Caco-2 (cell line): ENCODE results near the gene CROCC2. TPM values are rescaled to one million over a fixed set of nuclear protein-coding genes. Genes with fewer than 3 reads are reported as not detected.

Source experiments
- BruUV-seq: library from RNA; stranded (reverse); fragments of 400-500 nt; replicated peaks from 2 replicates; lab custom pipeline; 2021; lab: Mats Ljungman, UMichigan
- CTCF ChIA-PET: fragments of 300-600 bp; sonication (Branson Sonifier 250); formaldehyde crosslinking; loops from one replicate; lab custom pipeline; 2022; ENCODE audit warnings: antibody characterized with exemption; lab: Charles Lee
- POLR2A ChIA-PET: fragments of 300-600 bp; sonication (Branson Sonifier 250); formaldehyde crosslinking; loops from one replicate; lab custom pipeline; 2022; ENCODE audit warnings: antibody characterized with exemption; lab: Charles Lee
- DNase-seq, 2 experiments: peaks; one replicate each; pipeline versions ENCODE4 v3.0.0 to v3.0.0-alpha.2; 2020 to 2022
- H3K27me3 ChIP-seq: replicated peaks from 2 replicates; pipeline ENCODE4 v1.6.0; 2011; ENCODE audit warnings: low read length; ENCODE audit not compliant: control insufficient read depth, insufficient read depth
- H3K36me3 ChIP-seq: 2 replicates; pipeline ENCODE4 v1.5.1; 2011; ENCODE audit warnings: low read length; ENCODE audit not compliant: control insufficient read depth, insufficient read depth
- H3K4me1 ChIP-seq: fragments of 250-450 bp; sonication (Bioruptor Pico); 2 replicates; pipeline ENCODE4 v1.5.1; 2020; ENCODE audit warnings: mild to moderate bottlenecking
- H3K4me3 ChIP-seq: 2 replicates; pipeline ENCODE4 v1.5.1; 2011; ENCODE audit warnings: low read depth, mild to moderate bottlenecking, control low read depth, low read length
- H3K9me3 ChIP-seq: fragments of 250-450 bp; sonication (Bioruptor Pico); 2 replicates; pipeline ENCODE4 v1.5.1; 2020; ENCODE audit warnings: mild to moderate bottlenecking, moderate library complexity
- H3K27ac Mint-ChIP-seq: one replicate; pipeline ENCODE4 v1.8.0; 2022; ENCODE audit warnings: mixed read lengths; ENCODE audit not compliant: unreplicated experiment
- H3K27me3 Mint-ChIP-seq: one replicate; pipeline ENCODE4 v1.8.0; 2022; ENCODE audit warnings: mixed read lengths; ENCODE audit not compliant: insufficient read depth, unreplicated experiment
- H3K36me3 Mint-ChIP-seq: one replicate; pipeline ENCODE4 v1.8.0; 2022; ENCODE audit warnings: mild to moderate bottlenecking, mixed read lengths; ENCODE audit not compliant: insufficient read depth, unreplicated experiment
- H3K4me1 Mint-ChIP-seq: one replicate; pipeline ENCODE4 v1.8.0; 2022; ENCODE audit warnings: low read depth, mixed read lengths; ENCODE audit not compliant: unreplicated experiment
- H3K4me3 Mint-ChIP-seq: one replicate; pipeline ENCODE4 v1.8.0; 2022; ENCODE audit warnings: mild to moderate bottlenecking, moderate library complexity, mixed read lengths; ENCODE audit not compliant: unreplicated experiment
- H3K9me3 Mint-ChIP-seq: one replicate; pipeline ENCODE4 v1.8.0; 2022; ENCODE audit warnings: mixed read lengths; ENCODE audit not compliant: unreplicated experiment
- intact Hi-C: fragments of 100-400 bp; cut with micrococcal nuclease; formaldehyde crosslinking; loops from one replicate; pipeline ENCODE4 v1.10.0; 2022; ENCODE audit not compliant: unreplicated experiment
- total RNA-seq: library from RNA; stranded (reverse); gene quantifications from 2 replicates; pipeline ENCODE4 v1.2.3, GENCODE V29; 2022
- TF ChIP-seq, protein P1 (sequence below), 2 experiments: fragments of 200-600 bp in 1 of 2; IDR thresholded peaks; 1 replicate in 1 of 2; 2 replicates in 1 of 2; pipeline versions ENCODE4 v1.5.1 to v1.8.0; 2011 to 2022; ENCODE audit warnings: antibody characterized with exemption in 1 of 2, control low read depth in 1 of 2, inconsistent platforms in 1 of 2, low read depth in 1 of 2, low read length in 1 of 2, mild to moderate bottlenecking in 1 of 2, moderate library complexity in 1 of 2; ENCODE audit not compliant: insufficient read depth in 1 of 2, severe bottlenecking in 1 of 2, unreplicated experiment in 1 of 2

CROCC2 gene
- total RNA-seq, 1 experiment from 2014 or later, result not detected

GRCh38 chr2:240927390-240927781 is 21.2 kb downstream of the CROCC2 start:
- H3K27me3 ChIP-seq, result no peaks in the 10 kb centered on the region

GRCh38 chr2:240928476-240929363 is 22.6 kb downstream of the CROCC2 start:
- no peak overlapping the region for H3K4me3 Mint-ChIP-seq
- no peaks in the 10 kb centered on the region for H3K36me3 Mint-ChIP-seq
- H3K4me3 ChIP-seq, result no peak overlapping the region
- H3K9me3 ChIP-seq, result no peaks in the 10 kb centered on the region
- ChIA-PET CTCF (no interaction called here), POLR2A (no interaction called here)
- H3K4me1 ChIP-seq, result no peaks in the 10 kb centered on the region
- no peak for DNase-seq
- no peaks in the 10 kb centered on the region for H3K4me1 Mint-ChIP-seq
- intact Hi-C loops, result no loop called here
- peaks cover 4% of the 10 kb centered on the region for H3K27me3 Mint-ChIP-seq
- H3K9me3 Mint-ChIP-seq, result no peaks in the 10 kb centered on the region
- no peaks in the 10 kb centered on the region for H3K36me3 ChIP-seq
- no peak overlapping the region for H3K27ac Mint-ChIP-seq
- BruUV-seq, result no TSS peak
- TF ChIP-seq, protein P1, sequence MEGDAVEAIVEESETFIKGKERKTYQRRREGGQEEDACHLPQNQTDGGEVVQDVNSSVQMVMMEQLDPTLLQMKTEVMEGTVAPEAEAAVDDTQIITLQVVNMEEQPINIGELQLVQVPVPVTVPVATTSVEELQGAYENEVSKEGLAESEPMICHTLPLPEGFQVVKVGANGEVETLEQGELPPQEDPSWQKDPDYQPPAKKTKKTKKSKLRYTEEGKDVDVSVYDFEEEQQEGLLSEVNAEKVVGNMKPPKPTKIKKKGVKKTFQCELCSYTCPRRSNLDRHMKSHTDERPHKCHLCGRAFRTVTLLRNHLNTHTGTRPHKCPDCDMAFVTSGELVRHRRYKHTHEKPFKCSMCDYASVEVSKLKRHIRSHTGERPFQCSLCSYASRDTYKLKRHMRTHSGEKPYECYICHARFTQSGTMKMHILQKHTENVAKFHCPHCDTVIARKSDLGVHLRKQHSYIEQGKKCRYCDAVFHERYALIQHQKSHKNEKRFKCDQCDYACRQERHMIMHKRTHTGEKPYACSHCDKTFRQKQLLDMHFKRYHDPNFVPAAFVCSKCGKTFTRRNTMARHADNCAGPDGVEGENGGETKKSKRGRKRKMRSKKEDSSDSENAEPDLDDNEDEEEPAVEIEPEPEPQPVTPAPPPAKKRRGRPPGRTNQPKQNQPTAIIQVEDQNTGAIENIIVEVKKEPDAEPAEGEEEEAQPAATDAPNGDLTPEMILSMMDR (IDR thresholded peaks at IDR 0.05; ENCODE audit: insufficient read depth in 1 of 2, low read depth in 1 of 2, low read length in 1 of 2, severe bottlenecking in 1 of 2, unreplicated experiment in 1 of 2), result no peak
- no peaks in the 10 kb centered on the region for H3K27me3 ChIP-seq

More at GRCh38 chr2:240927390-240927781, 21.2 kb downstream of the CROCC2 start:
- H3K4me1 ChIP-seq, result no peaks in the 10 kb centered on the region
- no peaks in the 10 kb centered on the region for H3K36me3 ChIP-seq
- DNase-seq, result no peak
- CTCF ChIA-PET, result interaction anchor here (1.0 kb wide), 1 partner anchor 13 kb away, joined by 3 read pairs; no protein-coding TSS in a partner anchor
- no peaks in the 10 kb centered on the region for H3K4me1 Mint-ChIP-seq
- H3K36me3 Mint-ChIP-seq, result no peaks in the 10 kb centered on the region
- no TSS peak for BruUV-seq
- TF ChIP-seq, protein P1 (IDR thresholded peaks at IDR 0.05; ENCODE audit: insufficient read depth in 1 of 2, low read depth in 1 of 2, low read length in 1 of 2, severe bottlenecking in 1 of 2, unreplicated experiment in 1 of 2), result no peak
- intact Hi-C loops, result no loop called here
- H3K4me3 ChIP-seq, result no peak overlapping the region
- H3K4me3 Mint-ChIP-seq, result no peak overlapping the region
- no peaks in the 10 kb centered on the region for H3K9me3 Mint-ChIP-seq
- no peak overlapping the region for H3K27ac Mint-ChIP-seq
- peaks cover 4% of the 10 kb centered on the region for H3K27me3 Mint-ChIP-seq
- H3K9me3 ChIP-seq, result no peaks in the 10 kb centered on the region
- POLR2A ChIA-PET, result no interaction called here

DNA sequence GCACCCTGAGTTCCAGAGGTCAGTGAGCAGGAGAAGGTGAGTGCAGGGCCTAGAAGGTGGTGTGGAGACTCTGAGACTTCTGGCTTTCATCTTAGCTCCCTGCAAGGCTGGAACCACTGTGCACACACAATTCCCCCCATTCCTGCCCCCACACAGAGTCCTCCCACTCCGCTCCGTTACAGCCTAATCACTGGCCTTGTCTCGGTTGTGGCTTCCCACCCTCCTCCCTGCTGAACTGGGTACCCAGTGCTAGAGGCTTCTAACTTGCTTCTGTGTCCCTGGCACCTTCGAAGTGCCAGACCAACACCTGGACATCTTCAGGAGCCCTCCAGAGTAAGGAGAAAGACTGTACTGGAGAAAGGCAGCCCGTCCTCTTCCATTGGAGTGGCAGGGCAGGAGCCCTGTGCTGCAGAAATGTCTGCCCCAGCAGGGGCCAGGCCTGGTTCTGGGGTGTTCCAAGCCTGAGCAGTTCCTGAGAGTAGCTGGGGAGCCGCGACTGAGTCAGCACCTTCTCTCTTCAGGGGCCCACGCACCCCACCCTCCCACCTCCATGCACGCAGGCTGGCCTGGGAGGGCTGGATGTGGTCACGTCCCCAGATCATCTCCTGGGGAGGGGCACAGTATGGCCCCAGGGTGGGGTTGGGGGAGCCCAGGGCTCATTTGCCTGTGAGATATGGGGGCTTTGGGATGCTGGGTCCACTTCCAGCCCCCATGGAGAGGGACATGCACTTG is 23.4 kb downstream of the CROCC2 start:
- Mint-ChIP-seq H3K36me3 (no peaks in the 10 kb centered on the region), H3K27me3 (peaks cover 4% of the 10 kb centered on the region), H3K4me3 (no peak overlapping the region), H3K4me1 (no peaks in the 10 kb centered on the region), H3K9me3 (no peaks in the 10 kb centered on the region), H3K27ac (no peak overlapping the region)
- no peaks in the 10 kb centered on the region for H3K36me3 ChIP-seq
- no peaks in the 10 kb centered on the region for H3K27me3 ChIP-seq
- H3K4me1 ChIP-seq, result no peaks in the 10 kb centered on the region
- no TSS peak for BruUV-seq
- no peak for DNase-seq
- intact Hi-C loops, result no loop called here
- ChIA-PET CTCF (no interaction called here), POLR2A (no interaction called here)
- no peaks in the 10 kb centered on the region for H3K9me3 ChIP-seq
- H3K4me3 ChIP-seq, result no peak overlapping the region
- TF ChIP-seq, protein P1 (IDR thresholded peaks at IDR 0.05; ENCODE audit: insufficient read depth in 1 of 2, low read depth in 1 of 2, low read length in 1 of 2, severe bottlenecking in 1 of 2, unreplicated experiment in 1 of 2), result no peak
